Measurements from ENCODE around the gene SLC39A5.

Gene SLC39A5

DNA sequence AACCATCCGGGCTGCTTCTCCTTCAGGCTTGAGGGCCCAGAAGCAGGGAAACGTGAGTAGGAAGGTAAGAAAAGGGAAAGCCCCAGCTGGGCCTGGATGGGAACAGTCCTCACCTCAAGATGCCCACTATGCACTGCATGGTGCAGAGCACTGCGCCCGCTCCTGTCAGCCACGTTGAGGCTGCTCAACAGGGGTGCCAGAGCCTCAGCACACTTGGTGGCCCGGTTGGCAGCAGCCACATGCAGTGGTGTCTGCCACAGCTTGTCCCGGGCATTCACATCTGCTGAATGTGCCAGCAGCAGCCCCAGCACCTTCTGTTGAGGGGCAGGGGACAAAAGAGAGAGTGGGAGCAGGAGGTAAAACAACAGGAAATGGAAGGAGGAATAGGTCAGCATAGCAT, 25.8 kb downstream of the SLC39A5 start:
- in situ Hi-C loops (cut with MboI; ENCODE audit: low sequenced_read_pairs, unreplicated experiment), result no loop called here
- TF ChIP-seq, protein P1, sequence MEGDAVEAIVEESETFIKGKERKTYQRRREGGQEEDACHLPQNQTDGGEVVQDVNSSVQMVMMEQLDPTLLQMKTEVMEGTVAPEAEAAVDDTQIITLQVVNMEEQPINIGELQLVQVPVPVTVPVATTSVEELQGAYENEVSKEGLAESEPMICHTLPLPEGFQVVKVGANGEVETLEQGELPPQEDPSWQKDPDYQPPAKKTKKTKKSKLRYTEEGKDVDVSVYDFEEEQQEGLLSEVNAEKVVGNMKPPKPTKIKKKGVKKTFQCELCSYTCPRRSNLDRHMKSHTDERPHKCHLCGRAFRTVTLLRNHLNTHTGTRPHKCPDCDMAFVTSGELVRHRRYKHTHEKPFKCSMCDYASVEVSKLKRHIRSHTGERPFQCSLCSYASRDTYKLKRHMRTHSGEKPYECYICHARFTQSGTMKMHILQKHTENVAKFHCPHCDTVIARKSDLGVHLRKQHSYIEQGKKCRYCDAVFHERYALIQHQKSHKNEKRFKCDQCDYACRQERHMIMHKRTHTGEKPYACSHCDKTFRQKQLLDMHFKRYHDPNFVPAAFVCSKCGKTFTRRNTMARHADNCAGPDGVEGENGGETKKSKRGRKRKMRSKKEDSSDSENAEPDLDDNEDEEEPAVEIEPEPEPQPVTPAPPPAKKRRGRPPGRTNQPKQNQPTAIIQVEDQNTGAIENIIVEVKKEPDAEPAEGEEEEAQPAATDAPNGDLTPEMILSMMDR (IDR thresholded peaks at IDR 0.05; ENCODE audit: borderline replicate concordance, control extremely low read depth, extremely low read depth, insufficient read depth, missing control alignments), result no peak
- no peak for DNase-seq (ENCODE audit: low spot score)

DNA sequence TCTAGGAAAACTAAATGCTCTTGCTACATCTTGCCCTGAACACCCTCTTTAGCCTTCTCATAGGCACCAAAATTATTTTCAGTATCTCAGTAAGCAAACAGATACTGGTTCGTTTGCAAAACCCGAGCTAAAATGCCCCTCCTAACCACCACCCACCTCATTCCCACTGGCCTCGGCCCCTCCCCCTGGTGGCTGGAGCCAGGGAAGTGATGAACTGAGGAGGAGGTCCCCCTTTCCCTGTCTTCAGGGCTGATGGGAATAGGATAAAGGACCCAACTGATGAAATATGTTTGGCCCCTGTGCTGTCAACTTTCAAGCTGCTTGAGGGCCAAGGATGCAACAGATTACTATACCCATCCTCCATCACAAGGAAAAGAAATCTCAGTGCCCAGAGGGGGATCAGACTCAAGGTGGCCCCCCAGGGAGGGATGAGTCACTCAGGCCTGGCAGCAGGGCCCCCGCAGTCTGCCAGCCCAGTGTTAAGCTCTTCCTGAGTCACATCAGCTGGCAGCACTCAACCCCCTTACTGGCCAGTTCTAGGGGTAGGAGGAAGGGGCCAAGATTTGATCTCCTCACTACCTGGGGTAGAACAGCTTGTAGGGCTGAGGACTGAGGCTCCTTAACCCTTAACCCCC, 26.6 kb downstream of the SLC39A5 start:
- peak; percentile 26 for DNase-seq (ENCODE audit: low spot score)
- TF ChIP-seq, protein P1 (IDR thresholded peaks at IDR 0.05; ENCODE audit: borderline replicate concordance, control extremely low read depth, extremely low read depth, insufficient read depth, missing control alignments), result no peak
- in situ Hi-C loops (cut with MboI; ENCODE audit: low sequenced_read_pairs, unreplicated experiment), result no loop called here

DNA sequence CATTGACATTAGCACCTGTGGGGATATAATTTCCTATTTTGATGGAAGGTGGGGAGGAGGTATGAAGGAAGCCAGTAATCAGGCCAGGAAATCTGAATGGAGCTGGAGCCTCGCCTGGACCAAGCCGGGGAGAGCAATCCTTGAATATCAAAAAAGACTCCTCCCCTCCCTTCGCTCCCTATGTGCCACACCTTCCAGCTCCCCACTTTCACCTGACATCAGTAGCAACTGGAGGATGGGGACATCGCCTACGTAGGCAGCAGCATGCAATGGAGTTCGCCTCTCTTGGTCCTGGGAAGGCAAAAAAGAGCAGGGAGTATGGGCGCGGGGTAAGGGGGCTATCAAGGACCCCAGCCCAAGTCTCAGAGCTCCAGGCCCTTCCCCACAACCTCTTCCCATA, 27.2 kb downstream of the SLC39A5 start:
- TF ChIP-seq, protein P1 (IDR thresholded peaks at IDR 0.05; ENCODE audit: borderline replicate concordance, control extremely low read depth, extremely low read depth, insufficient read depth, missing control alignments), result no peak
- in situ Hi-C loops (cut with MboI; ENCODE audit: low sequenced_read_pairs, unreplicated experiment), result no loop called here
- DNase-seq (ENCODE audit: low spot score), result no peak

- in situ Hi-C loops (cut with MboI; ENCODE audit: low sequenced_read_pairs, unreplicated experiment), result no loop called here
- TF ChIP-seq, protein P1 (IDR thresholded peaks at IDR 0.05; ENCODE audit: borderline replicate concordance, control extremely low read depth, extremely low read depth, insufficient read depth, missing control alignments), result no peak
- DNase-seq (ENCODE audit: low spot score), result peak; percentile 51
Observed at GRCh38 chr12:56257491-56258067, 27.7 kb downstream of the SLC39A5 start.

DNA sequence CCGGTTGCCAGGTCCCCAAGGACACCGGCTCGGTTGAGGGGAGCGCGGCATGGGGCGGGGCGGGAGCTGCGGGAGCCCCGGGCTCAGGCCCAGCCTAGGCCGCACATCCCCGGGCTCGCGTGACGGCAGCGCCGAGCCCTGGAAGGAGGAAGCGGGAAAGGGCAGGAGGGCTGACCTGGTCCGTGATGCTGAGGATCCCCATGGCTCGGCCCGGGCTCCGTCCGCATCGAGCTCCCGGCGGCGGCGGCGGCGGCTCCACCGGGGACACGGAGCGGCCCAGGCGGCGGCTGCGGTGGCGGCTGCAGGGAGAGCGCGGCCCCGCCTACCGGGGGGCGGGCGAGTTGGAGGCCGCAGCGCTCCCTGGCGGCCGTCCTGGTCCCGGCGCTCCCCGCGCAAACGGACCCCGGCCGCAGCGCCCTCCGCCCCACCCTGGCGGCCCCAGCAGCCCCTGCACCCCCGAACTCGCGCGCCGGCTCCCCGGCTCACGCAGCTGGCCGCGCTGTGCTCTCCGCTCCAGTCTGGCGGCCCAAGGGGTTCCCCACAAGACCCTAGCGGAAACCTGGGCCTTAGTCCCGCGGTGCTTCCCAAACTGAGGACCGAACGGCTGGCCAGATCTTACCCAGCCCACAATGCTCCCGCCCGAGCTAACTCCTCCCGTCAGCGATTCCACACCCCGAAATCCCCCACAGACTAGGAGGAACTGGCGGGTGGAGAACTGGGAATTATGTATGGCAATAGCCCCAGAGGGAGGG, 28.4 kb downstream of the SLC39A5 start, which contains the start of gene ANKRD52:
Gene ANKRD52, minus strand, starts transcription at position 317 of the 752 bp plus-strand sequence. Its CDS starts 115 bp downstream, at position 202.
- in situ Hi-C loops (cut with MboI; ENCODE audit: low sequenced_read_pairs, unreplicated experiment), result no loop called here
- TF ChIP-seq, protein P1 (IDR thresholded peaks at IDR 0.05; ENCODE audit: borderline replicate concordance, control extremely low read depth, extremely low read depth, insufficient read depth, missing control alignments), result peak; percentile 84
- DNase-seq (ENCODE audit: low spot score), result peak; percentile 97

- TF ChIP-seq, protein P1 (IDR thresholded peaks at IDR 0.05; ENCODE audit: borderline replicate concordance, control extremely low read depth, extremely low read depth, insufficient read depth, missing control alignments), result no peak
- DNase-seq (ENCODE audit: low spot score), result no peak
- in situ Hi-C loops (cut with MboI; ENCODE audit: low sequenced_read_pairs, unreplicated experiment), result no loop called here
Observed at GRCh38 chr12:56258820-56259183, 29.0 kb downstream of the SLC39A5 start.
